Stimulated activated CD8-positive, alpha-beta memory T cell treated with anti-CD3 and anti-CD28 coated beads, Interleukin-15, amount 100 ng/mL, for 48 hours (primary cell): ENCODE results near the gene TTLL4.
"Not testable (repeated sequence)": the region's sequence is repeated elsewhere in the genome, so short reads cannot be mapped to it uniquely, and the experiment has no call there.

Experiments used
- DNase-seq, 2 donors: peaks; one replicate each; pipeline ENCODE4 v3.0.0-alpha.2; 2020; ENCODE audit warnings: low read depth in 2 of 2

The TTLL4 gene

GRCh38 chr2:218710687-218711549 lies at the start of gene TTLL4:
TTLL4 (plus strand) TSS chr2:218710835; CDS start chr2:218737677, 26,842 bp downstream.
- DNase-seq: peak; percentile 96 to 97

DNA sequence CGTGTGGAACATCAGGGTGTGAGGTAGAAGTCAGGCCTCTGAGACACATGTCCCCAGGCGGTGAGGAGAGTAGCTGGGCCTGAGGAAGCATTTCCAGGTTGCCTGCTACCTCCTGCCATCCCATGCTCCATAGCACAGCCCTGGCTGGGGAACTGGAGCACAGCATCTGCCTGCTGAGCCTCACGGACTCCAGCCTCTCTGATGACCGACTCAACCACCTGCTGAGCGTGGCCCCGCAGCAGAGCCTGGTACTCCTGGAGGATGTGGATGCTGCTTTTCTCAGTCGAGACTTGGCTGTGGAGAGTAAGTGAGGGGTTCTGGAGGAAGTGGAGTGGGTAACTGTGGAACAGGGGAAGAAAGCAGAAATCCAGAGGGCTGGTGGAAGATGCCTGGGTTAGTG lies 48.3 kb upstream of the TTLL4 start:
- no peak for DNase-seq

GRCh38 chr2:218662827-218663226 lies 47.8 kb upstream of the TTLL4 start:
- DNase-seq: no peak

GRCh38 chr2:218663901-218664300 lies 46.7 kb upstream of the TTLL4 start:
- DNase-seq: no peak

DNA sequence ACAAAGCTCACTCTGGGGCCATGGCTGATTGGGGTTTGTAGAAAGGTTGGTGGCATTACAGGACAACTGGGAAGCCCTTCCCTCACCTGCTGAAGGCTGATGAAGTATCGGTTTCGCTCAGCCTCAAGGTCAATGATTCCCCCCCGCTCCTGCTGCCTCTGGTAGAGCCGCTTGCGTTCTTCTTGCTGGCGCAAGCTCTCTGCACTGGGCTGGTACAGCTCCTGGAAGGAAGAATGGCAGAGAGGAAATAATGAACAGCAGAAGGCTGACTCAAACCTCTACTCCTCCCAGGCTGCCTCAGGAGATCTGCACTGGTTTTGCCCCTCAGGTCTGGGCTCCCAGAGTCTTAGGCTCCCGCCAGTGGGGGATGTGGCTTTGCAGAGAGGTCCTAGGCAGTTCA lies 46.0 kb upstream of the TTLL4 start:
- no peak for DNase-seq

DNA sequence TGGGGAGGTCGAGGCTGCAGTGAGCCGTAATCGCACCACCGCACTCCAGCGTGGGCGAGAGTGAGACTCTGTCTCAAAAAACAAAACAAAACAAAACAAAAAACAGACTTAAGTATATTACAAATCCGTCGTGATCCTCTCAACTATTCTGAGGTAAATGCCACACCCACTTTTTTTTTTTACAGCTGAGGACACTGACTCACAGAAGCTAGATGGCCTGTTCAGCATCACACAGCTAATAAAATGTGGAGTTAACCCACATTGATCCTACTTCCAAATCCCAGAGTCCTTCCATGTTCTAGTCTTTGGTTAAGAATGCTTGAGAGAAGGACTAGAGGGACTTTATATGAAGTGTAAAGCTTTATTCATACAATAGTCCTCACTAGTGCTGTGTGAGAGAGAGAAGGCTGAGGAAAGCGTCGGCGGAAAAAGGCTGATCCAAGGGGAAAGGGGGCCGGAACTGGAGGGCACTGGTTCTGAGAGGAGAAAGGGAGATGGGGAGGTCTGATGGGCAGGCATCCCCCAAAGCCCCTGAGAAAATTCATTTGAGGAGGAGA lies 39.5 kb upstream of the TTLL4 start:
- DNase-seq: no peak

- DNase-seq: peak; percentile 76 to 79
These were observed 38.7 kb upstream of the TTLL4 start, which contains the start of the genes RNF25 and STK36 for GRCh38 chr2:218671654-218672566. RNF25 (minus strand) TSS chr2:218672002; CDS start chr2:218671970, 32 bp downstream. STK36 (plus strand) TSS chr2:218672086; CDS start chr2:218672830, 744 bp downstream.

DNA sequence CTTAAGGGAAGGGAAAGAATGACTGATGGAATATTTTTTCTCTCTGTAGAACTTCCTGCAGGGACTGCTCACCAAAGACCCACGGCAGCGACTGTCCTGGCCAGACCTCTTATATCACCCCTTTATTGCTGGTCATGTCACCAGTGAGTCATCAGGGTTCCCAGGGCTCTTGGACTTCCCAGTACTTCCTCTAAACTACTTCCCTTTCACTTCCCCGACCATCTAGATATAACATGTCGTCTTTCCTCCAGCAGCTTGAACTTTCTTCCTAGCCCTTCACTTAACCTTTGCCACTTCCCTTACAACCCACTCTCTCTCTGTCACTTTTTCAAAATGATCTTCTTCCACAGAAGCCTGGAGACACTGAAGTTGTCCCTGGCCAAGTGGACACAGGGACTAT lies 31.5 kb upstream of the TTLL4 start:
- DNase-seq: no peak

DNA sequence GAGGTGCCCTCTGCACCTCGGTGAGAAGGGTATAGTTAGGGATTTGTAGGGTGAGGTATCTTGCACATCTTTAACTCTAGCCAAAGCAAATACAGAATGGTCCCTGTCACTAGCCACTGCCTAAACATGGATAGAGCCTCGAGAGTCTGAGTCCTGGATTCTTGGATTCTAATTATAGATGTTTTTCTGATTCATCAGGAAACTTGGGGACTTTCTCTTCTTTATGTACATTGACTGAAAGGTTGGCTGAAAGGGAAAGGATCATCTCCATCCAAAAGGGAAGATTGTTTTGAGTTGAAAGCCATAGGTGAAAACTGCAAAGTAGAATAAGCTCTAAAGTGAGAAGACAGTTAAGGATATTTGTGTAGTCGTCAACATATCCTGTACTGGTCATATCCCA lies 30.6 kb upstream of the TTLL4 start:
- DNase-seq: no peak

- not testable (repeated sequence) for DNase-seq
These were observed 23.1 kb upstream of the TTLL4 start for GRCh38 chr2:218687400-218688060.

DNA sequence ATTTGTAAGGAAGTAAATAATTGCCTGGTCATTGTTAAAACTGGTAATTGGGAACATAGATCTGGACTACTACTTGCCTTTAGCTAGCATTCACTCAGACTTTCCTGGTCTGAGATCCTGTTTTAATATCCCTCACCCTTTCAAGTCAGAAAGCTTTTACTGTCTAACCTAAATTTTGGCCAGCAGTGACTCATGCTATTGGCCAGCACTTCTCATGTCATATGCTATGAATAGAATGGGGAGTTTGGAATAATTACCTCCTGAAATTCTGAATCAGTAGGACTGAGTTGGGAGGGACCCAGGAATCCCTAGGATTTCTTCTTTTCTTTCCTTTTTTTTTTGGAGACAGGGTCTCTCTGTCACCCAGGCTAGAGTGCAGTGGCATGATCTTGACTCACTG lies 19.4 kb upstream of the TTLL4 start:
- DNase-seq: no peak

- no peak for DNase-seq
These were observed 16.1 kb upstream of the TTLL4 start for GRCh38 chr2:218694405-218695145.

GRCh38 chr2:218698885-218699284 lies 11.8 kb upstream of the TTLL4 start:
- DNase-seq: no peak

DNA sequence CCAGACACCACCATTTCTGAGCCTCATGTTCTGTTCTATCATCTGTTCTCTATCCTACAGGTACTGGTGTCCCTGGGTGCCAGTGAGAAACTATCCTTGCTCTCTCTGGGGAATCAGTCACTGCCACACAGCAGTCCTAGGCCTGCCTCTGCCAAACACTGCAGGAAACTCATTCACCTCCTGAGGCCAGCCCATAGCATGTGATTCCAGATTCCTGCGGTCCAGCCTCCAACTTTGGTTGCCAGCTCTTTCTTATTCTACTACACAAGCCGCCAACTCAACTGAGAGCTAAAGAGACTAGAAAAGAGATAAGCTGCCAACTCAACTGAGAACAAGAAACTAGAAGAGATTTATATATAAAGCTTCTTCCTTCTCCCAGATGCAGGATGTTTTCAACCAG lies 8.8 kb upstream of the TTLL4 start:
- no peak for DNase-seq

GRCh38 chr2:218703341-218703740 lies 7.3 kb upstream of the TTLL4 start:
- DNase-seq: no peak

DNA sequence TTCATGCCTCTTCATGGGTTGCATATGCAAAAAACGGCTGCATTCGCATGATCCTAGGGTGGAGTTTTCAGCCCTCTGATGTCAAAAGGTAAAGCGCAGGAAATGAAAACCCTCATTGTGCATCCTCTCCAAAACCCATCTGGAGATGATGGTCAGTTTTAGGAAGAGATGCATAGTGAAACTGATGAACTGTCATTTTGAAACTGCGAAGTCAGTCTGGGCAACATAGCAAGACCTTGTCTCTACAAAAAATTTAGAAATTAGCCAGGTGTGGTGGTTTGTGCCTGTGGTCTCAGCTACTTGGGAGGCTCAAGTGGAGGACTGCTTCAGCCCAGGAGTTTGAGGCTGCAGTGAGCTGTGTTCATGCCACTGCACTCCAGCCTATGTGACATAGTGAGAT lies 2.5 kb upstream of the TTLL4 start:
- DNase-seq: no peak

- DNase-seq: no peak
These were observed 727 bp upstream of the TTLL4 start for GRCh38 chr2:218709908-218710307.

GRCh38 chr2:218710334-218710686 lies 325 bp upstream of the TTLL4 start:
- no peak for DNase-seq

GRCh38 chr2:218711550-218711929 lies 905 bp downstream of the TTLL4 start:
- DNase-seq: no peak

- no peak for DNase-seq
These were observed 3.3 kb downstream of the TTLL4 start for GRCh38 chr2:218713922-218714321.

- no peak for DNase-seq
These were observed 5.4 kb downstream of the TTLL4 start for GRCh38 chr2:218716070-218716469.
